ENCODE measurements around the gene ADARB2.

Gene ADARB2

GRCh38 chr10:1335642-1336041 is 401.7 kb downstream of the ADARB2 start:
- TF ChIP-seq, protein P1, sequence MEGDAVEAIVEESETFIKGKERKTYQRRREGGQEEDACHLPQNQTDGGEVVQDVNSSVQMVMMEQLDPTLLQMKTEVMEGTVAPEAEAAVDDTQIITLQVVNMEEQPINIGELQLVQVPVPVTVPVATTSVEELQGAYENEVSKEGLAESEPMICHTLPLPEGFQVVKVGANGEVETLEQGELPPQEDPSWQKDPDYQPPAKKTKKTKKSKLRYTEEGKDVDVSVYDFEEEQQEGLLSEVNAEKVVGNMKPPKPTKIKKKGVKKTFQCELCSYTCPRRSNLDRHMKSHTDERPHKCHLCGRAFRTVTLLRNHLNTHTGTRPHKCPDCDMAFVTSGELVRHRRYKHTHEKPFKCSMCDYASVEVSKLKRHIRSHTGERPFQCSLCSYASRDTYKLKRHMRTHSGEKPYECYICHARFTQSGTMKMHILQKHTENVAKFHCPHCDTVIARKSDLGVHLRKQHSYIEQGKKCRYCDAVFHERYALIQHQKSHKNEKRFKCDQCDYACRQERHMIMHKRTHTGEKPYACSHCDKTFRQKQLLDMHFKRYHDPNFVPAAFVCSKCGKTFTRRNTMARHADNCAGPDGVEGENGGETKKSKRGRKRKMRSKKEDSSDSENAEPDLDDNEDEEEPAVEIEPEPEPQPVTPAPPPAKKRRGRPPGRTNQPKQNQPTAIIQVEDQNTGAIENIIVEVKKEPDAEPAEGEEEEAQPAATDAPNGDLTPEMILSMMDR (IDR thresholded peaks at IDR 0.05; ENCODE audit: extremely low read depth, insufficient read depth, missing control alignments), result no peak
- no peak for DNase-seq (ENCODE audit: low spot score)
- in situ Hi-C loops (cut with MboI; ENCODE audit: low pct_unique_long_range_greater_than_20kb, low sequenced_read_pairs, unreplicated experiment), result no loop called here

DNA sequence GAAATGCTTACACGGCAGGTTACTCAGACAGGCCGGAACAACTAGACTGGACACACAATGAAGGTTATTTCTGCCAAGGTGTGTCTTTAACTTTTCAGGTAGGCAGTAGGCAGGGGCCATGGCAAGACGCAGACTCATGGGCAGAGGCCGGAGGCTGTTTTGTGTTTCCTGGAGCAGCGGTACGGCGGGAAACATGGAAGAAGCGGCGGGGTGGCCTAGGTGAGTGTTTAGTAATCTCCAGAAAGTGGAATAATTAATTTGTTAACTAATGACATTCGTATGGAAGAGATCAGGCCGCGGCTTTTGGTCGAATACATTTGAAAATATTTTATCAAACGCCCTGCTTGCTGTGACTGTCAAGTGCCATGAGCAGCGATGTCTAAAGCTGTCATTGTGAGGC is 403.3 kb downstream of the ADARB2 start:
- TF ChIP-seq, protein P1 (IDR thresholded peaks at IDR 0.05; ENCODE audit: extremely low read depth, insufficient read depth, missing control alignments), result no peak
- DNase-seq (ENCODE audit: low spot score), result no peak
- in situ Hi-C loops (cut with MboI; ENCODE audit: low pct_unique_long_range_greater_than_20kb, low sequenced_read_pairs, unreplicated experiment), result no loop called here

- no peak for DNase-seq (ENCODE audit: low spot score)
- TF ChIP-seq, protein P1 (IDR thresholded peaks at IDR 0.05; ENCODE audit: extremely low read depth, insufficient read depth, missing control alignments), result no peak
- in situ Hi-C loops (cut with MboI; ENCODE audit: low pct_unique_long_range_greater_than_20kb, low sequenced_read_pairs, unreplicated experiment), result no loop called here
These were observed 405.8 kb downstream of the ADARB2 start for GRCh38 chr10:1331560-1331959.

GRCh38 chr10:1329622-1330021 is 407.7 kb downstream of the ADARB2 start:
- DNase-seq (ENCODE audit: low spot score), result no peak
- TF ChIP-seq, protein P1 (IDR thresholded peaks at IDR 0.05; ENCODE audit: extremely low read depth, insufficient read depth, missing control alignments), result no peak
- in situ Hi-C loops (cut with MboI; ENCODE audit: low pct_unique_long_range_greater_than_20kb, low sequenced_read_pairs, unreplicated experiment), result no loop called here

- TF ChIP-seq, protein P1 (IDR thresholded peaks at IDR 0.05; ENCODE audit: extremely low read depth, insufficient read depth, missing control alignments), result no peak
- DNase-seq (ENCODE audit: low spot score), result no peak
- in situ Hi-C loops (cut with MboI; ENCODE audit: low pct_unique_long_range_greater_than_20kb, low sequenced_read_pairs, unreplicated experiment), result no loop called here
These were observed 408.2 kb downstream of the ADARB2 start for GRCh38 chr10:1328981-1329614.

DNA sequence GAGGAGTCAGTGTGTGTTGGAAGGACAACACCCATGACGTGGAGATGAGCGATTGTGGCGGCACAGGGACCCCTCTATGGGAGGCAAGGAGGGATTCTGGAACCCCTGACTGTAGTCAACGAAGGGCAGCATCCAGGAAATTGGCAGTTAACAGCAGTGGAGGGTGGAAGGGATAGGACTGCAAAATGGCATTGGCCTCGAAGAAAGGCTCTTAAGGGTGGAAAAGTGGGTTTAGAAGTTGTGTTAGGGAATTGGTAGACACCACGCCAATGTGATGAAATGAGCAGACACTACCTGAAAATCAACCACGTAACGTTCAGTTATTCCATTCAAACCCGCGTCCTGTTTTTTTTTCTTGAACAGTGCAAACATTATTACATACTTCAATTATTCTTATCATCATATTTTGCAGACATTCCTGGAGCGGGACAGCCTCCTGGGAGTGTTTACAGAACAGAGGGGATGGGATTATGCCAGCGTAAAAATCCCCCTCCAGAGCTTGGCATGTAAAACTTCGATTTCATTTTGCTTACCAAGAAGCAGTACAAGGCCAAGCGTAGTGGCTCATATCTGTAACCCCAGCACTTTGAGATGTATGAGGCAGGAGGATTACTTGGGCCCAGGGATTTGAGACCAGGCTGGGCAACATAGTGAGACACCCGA is 409.0 kb downstream of the ADARB2 start:
- in situ Hi-C loops (cut with MboI; ENCODE audit: low pct_unique_long_range_greater_than_20kb, low sequenced_read_pairs, unreplicated experiment), result no loop called here
- no peak for DNase-seq (ENCODE audit: low spot score)
- TF ChIP-seq, protein P1 (IDR thresholded peaks at IDR 0.05; ENCODE audit: extremely low read depth, insufficient read depth, missing control alignments), result no peak
